ENCODE measurements around the gene NKD1. TPM values are rescaled to one million over a fixed set of nuclear protein-coding genes. Genes with fewer than 3 reads are reported as not detected.

The NKD1 gene
- total and polyA plus RNA-seq, 2 of the 8 experiments (the other 6 are each of a cell fraction or from before 2014, with no cell fraction given) = 0.70 to 4.5 TPM

DNA sequence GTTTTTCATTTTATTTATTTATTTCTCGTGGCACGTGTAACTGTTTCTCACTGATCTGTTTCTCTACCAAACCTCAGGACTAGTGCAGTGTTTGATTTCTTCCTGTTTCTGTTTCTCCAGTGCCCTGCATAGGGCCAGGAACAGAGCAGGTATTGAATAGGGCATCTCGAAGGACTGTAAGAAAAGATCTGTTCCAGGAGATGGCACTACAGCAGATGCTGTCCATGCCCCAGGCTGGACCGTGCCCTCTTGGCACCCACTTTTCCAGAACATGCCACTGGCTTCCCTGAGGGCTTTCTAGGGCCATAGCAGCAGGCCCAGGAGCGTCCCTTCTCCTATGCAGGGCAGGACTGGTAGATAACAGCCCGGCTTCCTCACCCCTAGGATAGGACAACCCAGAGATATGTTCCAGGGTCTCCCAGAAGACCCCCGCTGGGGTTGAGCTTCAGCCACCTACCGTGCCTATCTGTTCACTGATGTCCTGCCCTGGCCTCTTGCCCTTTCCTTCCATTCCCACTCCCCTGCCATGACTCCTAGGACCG is 128.6 kb downstream of the NKD1 start (continued):
- no peak for TF ChIP-seq GABPA (IDR thresholded peaks at IDR 0.05; ENCODE audit: borderline replicate concordance, insufficient read depth, low read length)
- no peak for TF ChIP-seq GTF2F1 (IDR thresholded peaks at IDR 0.05; ENCODE audit: borderline replicate concordance, low read depth, low read length)
- TF ChIP-seq SIX5 (IDR thresholded peaks at IDR 0.05; ENCODE audit: low read depth, low read length) = no peak
- no peak for TF ChIP-seq RBBP5 (IDR thresholded peaks at IDR 0.05; ENCODE audit: borderline replicate concordance, low read depth, low read length)

All from H1 (cell line).